Measurements from ENCODE around the gene IMMP2L.

The IMMP2L gene

GRCh38 chr7:111202321-111202720 lies 360.0 kb downstream of the IMMP2L start:
- no peak for DNase-seq

GRCh38 chr7:111199643-111200042 lies 362.6 kb downstream of the IMMP2L start:
- DNase-seq = no peak

DNA sequence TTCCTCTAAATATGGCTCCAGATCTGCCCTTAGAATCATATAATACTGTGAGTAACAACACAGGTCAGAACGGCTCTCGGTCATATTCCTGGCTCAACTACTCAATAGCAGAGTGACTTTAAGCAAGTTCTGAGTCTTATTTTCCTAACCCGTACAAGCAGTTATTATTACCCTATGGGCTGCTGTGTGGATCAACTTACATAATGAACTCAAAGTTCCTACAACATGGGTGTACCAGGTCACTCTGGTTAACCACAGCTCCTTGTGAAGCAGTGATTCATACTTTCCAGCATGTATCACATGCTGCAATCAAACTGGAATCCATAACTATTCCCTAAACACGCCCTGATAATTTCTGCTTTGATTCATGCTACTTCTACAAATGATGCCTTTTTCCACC lies 364.0 kb downstream of the IMMP2L start:
- DNase-seq = no peak

GRCh38 chr7:111196655-111197054 lies 365.6 kb downstream of the IMMP2L start:
- no peak for DNase-seq

DNA sequence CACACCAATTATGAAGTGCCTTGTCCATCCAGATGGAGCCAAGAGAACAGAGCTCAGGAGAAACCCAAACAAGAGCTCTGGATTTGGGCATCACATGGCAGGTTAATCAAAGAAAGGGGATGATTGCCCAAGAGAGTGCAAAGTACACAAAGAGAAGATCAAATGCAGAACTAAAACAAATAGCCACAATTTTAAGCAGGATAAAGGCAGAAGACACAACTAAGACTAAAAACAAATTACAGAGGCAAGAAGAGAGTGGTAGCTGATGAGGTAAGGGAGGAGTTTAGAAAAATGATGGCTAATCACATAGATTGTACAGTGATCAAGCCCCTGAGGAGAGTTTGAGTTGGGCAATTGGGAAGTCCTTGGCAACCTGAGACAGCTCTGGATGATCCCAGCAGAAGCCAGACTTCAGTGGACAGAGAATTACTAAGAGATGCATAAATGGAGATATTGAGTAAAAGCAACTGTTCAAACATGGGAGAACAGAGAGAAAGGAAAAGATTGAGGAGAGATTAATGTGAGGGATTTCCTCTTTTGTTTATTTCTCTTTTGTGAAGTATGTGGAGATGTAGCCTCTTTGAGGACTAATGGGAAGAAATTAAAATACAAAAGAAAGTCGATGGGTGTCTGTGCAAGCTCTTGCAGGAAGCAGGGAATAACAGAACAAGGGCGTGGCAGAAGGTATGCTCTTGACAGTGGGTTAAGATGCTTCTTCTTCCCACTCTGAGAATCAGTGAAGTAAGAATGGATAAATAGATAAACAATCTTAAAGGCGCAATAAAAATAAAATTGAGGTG lies 369.5 kb downstream of the IMMP2L start:
- DNase-seq = no peak

- DNase-seq = no peak
These were observed 371.5 kb downstream of the IMMP2L start for GRCh38 chr7:111190804-111191203.

GRCh38 chr7:111184987-111185386 lies 377.3 kb downstream of the IMMP2L start:
- no peak for DNase-seq

DNA sequence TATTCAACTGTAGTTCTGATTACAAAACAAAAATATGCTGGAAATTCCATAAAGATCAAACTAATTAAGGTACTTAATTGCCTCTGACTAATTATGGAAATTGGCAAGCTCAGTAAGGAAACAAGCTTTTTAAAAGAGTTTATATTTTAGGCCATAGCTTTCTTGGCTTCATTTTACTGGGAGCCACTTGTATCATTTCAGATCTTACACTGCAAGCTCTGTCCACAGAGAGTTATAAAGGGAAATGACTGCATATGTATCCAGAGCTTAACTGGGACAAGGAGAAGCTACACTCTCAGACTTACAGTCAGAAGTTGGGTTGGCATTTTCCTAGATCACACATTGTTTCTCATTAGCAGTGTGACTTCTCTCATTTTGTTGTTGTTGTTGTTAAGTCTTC lies 379.0 kb downstream of the IMMP2L start:
- DNase-seq = no peak

GRCh38 chr7:111180338-111180737 lies 382.0 kb downstream of the IMMP2L start:
- no peak for DNase-seq

- no peak for DNase-seq
These were observed 386.3 kb downstream of the IMMP2L start for GRCh38 chr7:111175908-111176441.

GRCh38 chr7:111174510-111174909 lies 387.8 kb downstream of the IMMP2L start:
- DNase-seq = no peak

DNA sequence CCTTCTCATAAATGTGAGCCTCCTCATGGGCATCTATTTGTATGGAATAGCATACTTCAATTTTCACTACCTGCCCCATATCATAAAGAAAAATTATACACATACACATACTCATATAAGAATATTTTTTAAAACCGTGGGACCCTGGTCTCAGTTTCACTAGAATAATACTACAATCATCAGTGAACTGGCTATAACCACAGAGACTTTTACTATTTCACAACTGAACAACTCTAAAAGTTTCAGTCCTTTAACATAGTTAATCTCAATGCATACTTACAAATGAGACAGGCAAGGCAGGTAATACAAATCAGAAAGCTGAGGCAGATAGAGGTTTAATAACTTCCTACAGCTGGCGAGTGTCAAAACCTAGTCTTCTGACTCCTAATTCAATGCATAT lies 388.3 kb downstream of the IMMP2L start:
- no peak for DNase-seq

GRCh38 chr7:111173528-111173927 lies 388.8 kb downstream of the IMMP2L start:
- no peak for DNase-seq

- no peak for DNase-seq
These were observed 389.6 kb downstream of the IMMP2L start for GRCh38 chr7:111172564-111173257.

DNA sequence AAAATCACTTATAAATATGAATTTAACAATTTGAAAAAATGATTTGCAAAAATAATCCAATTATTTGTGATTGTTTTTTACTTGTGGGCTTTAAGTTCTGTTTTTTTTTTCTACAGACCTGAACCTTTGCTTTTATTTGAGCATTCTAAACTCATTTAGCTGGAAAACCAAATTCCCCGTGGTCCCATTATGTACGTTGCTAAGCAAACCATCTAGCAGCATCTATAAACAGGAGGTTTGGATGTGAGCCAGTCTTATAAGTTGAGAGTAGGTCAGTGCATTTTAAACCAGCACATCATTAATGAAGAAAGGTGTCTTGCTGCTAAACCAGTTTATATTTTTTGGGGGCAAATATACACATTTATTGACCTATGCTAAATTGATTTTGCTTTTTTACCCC lies 394.1 kb downstream of the IMMP2L start:
- no peak for DNase-seq

- no peak for DNase-seq
These were observed 397.9 kb downstream of the IMMP2L start for GRCh38 chr7:111164442-111164841.

GRCh38 chr7:111162692-111163091 lies 399.6 kb downstream of the IMMP2L start:
- DNase-seq = no peak

DNA sequence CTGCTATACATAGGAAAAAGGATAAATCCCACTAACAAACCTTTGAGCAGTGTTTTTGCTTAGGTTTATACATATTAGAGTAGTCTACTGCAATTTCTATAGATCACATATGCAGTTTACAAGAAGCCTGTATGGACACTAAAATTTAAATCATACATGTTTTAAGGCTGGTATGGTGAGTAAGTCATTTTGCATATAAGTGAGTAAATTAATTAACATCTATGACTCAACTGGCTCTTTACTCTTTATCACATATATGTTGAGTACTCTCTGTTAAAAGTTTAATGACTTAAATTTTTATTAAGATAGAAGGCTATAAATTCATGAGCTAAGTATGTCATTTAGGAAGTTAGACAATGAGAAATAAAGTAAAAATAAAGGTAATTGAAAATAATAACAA lies 402.0 kb downstream of the IMMP2L start:
- no peak for DNase-seq

DNA sequence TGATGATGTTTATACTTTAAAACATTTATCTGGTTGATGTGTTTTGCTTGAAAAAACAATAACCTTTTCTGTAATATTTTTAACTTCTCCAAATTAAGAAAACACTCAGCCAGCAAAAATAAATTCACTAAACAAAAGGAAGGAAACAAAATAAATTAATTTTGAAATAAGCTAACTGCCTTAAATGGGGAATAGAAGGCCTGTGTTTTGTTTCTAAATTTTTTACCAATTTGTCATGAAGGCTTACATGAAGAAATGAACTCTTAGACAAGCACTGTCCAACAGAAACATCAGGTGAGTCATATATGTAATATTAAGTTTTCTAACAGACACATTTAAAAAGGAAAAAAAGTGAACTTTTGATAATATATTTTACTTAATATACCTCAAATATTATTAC lies 402.9 kb downstream of the IMMP2L start:
- DNase-seq = no peak

GRCh38 chr7:111150709-111151108 lies 411.6 kb downstream of the IMMP2L start:
- no peak for DNase-seq

DNA sequence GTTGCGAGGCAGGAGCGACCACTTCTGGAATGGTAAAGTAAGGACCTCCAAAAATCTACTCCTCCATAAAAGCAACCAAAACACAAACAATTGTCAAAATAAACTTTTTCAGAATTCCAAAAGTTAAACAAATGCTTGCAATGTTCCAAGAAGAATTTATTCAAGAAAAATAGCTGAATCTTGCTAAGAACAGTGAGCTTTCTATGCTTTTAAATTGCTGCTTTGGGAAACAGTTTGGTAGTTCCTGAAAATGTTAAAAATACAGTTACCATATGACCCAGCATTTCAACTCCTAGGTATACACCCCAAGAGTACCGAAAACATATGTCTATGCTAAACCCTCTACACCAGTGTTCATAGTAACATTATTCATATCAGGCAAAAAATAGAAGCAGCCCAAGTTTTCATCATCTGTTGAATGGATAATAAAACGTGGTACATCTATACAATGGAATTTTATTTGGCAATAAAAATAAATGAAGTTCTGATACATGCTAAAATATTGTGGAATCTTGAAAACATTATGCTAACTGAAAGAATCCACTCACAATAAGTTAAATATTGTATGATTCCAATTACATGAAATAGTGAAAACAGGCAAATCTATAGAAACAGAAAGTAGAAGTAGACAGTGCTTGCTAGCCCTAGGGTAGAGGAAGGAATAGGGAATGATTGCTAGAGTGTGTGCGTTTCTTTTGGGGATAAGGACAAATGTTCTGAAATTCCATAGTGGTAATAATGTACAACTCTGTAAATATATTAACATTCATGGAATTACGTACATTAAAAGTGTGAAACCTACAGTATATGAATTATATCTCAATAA lies 414.4 kb downstream of the IMMP2L start:
- DNase-seq = no peak

DNA sequence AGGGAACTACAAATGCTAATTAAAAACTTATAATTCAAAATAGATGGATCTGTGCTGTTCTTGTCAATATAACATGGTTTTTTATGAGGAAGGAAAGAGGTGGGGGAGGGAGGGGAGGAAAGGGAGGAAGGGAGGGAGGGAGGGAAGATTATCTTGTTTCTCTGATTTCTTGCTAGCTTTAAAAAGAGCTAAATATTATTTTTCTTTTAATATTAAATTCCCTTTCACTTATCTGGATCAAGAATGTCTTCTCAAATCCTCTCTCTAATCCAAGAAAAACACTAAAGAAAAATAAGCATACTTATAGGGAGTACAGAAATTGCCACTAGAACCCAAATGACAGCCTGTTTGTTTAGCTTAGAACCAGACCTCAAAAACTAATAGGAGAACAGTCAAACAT lies 416.2 kb downstream of the IMMP2L start:
- no peak for DNase-seq

DNA sequence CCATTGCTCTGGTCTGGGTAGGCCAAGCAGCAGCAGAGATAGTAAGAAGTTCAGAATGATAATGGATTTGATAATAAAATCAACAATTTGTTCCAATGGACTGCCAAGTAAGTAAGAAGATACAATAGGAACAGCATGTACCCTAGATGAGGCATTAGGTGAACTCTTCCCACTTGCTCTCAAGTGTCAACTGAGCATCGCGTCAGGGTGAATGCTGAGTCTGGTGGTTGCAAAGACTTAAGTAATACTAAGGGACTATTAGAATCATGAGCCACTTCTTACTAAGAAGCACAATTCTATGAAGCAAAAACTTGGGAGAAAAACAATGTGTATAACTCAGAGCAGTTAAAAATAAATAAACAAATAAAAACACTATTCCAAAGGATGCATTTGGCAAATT lies 416.8 kb downstream of the IMMP2L start:
- DNase-seq = no peak

Data from activated gamma-delta T cell (primary cell).